B cell (primary cell): Measurements from ENCODE around the gene KLHL30. TPM values are rescaled to one million over a fixed set of nuclear protein-coding genes. Genes with fewer than 3 reads are reported as not detected.

ENCODE experiments used
- ATAC-seq: fragments of 200-7000 bp; cut with Tn5 transposase; one replicate; pipeline ENCODE4 v1.10.0; 2021; ENCODE audit warnings: low read depth, mild to moderate bottlenecking, moderate number of reproducible peaks, moderate library complexity
- CTCF ChIA-PET: fragments of 350-600 bp; sonication (Branson Sonifier 250); formaldehyde crosslinking; loops from one replicate; lab custom pipeline; 2021; ENCODE audit warnings: antibody characterized with exemption, inconsistent platforms; lab: Charles Lee
- POLR2A ChIA-PET: fragments of 350-600 bp; sonication (Branson Sonifier 250); formaldehyde crosslinking; loops from one replicate; lab custom pipeline; 2021; ENCODE audit warnings: antibody characterized with exemption; lab: Charles Lee
- DNase-seq: peaks from one replicate; pipeline ENCODE4 v3.0.0; 2013
- H2AFZ ChIP-seq: 2 replicates; pipeline ENCODE4 v1.6.1; 2012; ENCODE audit warnings: mild to moderate bottlenecking, low read depth, low read length; ENCODE audit not compliant: insufficient read depth, poor library complexity, severe bottlenecking
- H3K27ac ChIP-seq, 2 donors: 1 replicate in 1 of 2; 2 replicates in 1 of 2; pipeline ENCODE4 v1.5.1; 2012 to 2013; ENCODE audit warnings: low read length in 2 of 2, mild to moderate bottlenecking in 2 of 2, moderate library complexity in 1 of 2
- H3K27me3 ChIP-seq, 4 experiments: fragments of 200-600 bp in 1 of 4; sonication (generic) in 1 of 4; replicated peaks in 1 of 4; 1 replicate in 2 of 4; 2 replicates in 2 of 4; pipeline versions ENCODE4 v1.6.1 to v1.7.0; 2013 to 2016; ENCODE audit warnings: low read length in 3 of 4, mild to moderate bottlenecking in 2 of 4, mixed read lengths in 1 of 4, moderate library complexity in 1 of 4; ENCODE audit not compliant: insufficient read depth in 4 of 4, control insufficient read depth in 3 of 4; ENCODE audit errors: control extremely low read depth in 1 of 4
- H3K36me3 ChIP-seq, 2 experiments: replicated peaks in 1 of 2; 1 replicate in 1 of 2; 2 replicates in 1 of 2; pipeline versions ENCODE4 v1.6.1 to v1.7.1; 2013; ENCODE audit warnings: low read length in 1 of 2; ENCODE audit not compliant: insufficient read depth in 2 of 2, control insufficient read depth in 1 of 2; ENCODE audit errors: control extremely low read depth in 1 of 2, extremely low read depth in 1 of 2
- H3K4me1 ChIP-seq, 2 donors: fragments of 200-600 bp in 1 of 2; sonication (generic) in 1 of 2; 1 replicate in 1 of 2; 2 replicates in 1 of 2; pipeline versions ENCODE4 v1.5.1 to v1.6.1; 2013 to 2017; ENCODE audit warnings: low read length in 2 of 2; ENCODE audit not compliant: control insufficient read depth in 2 of 2, insufficient read depth in 2 of 2
- H3K4me2 ChIP-seq: replicated peaks from 2 replicates; pipeline ENCODE3; 2012; ENCODE audit warnings: mild to moderate bottlenecking, low read depth, low read length; ENCODE audit not compliant: poor library complexity, severe bottlenecking
- H3K4me3 ChIP-seq, 5 experiments: fragments of 200-600 bp in 1 of 5; sonication (generic) in 1 of 5; 1 replicate in 3 of 5; 2 replicates in 2 of 5; pipeline versions ENCODE4 v1.5.1 to v1.7.0; 2011 to 2016; ENCODE audit warnings: low read length in 4 of 5, mild to moderate bottlenecking in 4 of 5, low read depth in 2 of 5, control low read depth in 1 of 5, moderate library complexity in 1 of 5; ENCODE audit not compliant: insufficient read depth in 1 of 5; ENCODE audit errors: control extremely low read depth in 1 of 5, extremely low read depth in 1 of 5
- H3K79me2 ChIP-seq: fragments of 200-600 bp; sonication (generic); one replicate; pipeline ENCODE4 v1.6.0; 2016; ENCODE audit warnings: low read length; ENCODE audit not compliant: control insufficient read depth, insufficient read depth
- H3K9ac ChIP-seq: fragments of 200-600 bp; sonication (generic); 2 replicates; pipeline ENCODE4 v1.6.1; 2017; ENCODE audit warnings: mild to moderate bottlenecking, low read length, moderate library complexity
- H3K9me3 ChIP-seq, 3 donors: one replicate each; pipeline versions ENCODE4 v1.6.1 to v1.7.1; 2013; ENCODE audit warnings: low read length in 2 of 3; ENCODE audit not compliant: control insufficient read depth in 2 of 3, insufficient read depth in 1 of 3; ENCODE audit errors: control extremely low read depth in 1 of 3
- H4K20me1 ChIP-seq: 2 replicates; pipeline ENCODE4 v1.6.0; 2012; ENCODE audit warnings: mild to moderate bottlenecking, low read length; ENCODE audit not compliant: insufficient read depth, control insufficient read depth, poor library complexity, severe bottlenecking
- H3K27ac Mint-ChIP-seq: one replicate; pipeline ENCODE4 v1.8.0; 2021; ENCODE audit warnings: mixed read lengths
- H3K27me3 Mint-ChIP-seq: one replicate; pipeline ENCODE4 v1.8.0; 2021; ENCODE audit warnings: mixed read lengths
- H3K4me1 Mint-ChIP-seq: one replicate; pipeline ENCODE4 v1.8.0; 2021; ENCODE audit warnings: mixed read lengths
- H3K4me3 Mint-ChIP-seq: one replicate; pipeline ENCODE4 v1.8.0; 2021; ENCODE audit warnings: mixed read lengths
- H3K9me3 Mint-ChIP-seq: one replicate; pipeline ENCODE4 v1.8.0; 2022; ENCODE audit warnings: mixed read lengths; ENCODE audit not compliant: insufficient read depth
- CTCF ChIP-seq: fragments of 200-600 bp; IDR thresholded peaks from one replicate; pipeline ENCODE4 v1.8.0; 2022; ENCODE audit warnings: antibody characterized with exemption, mild to moderate bottlenecking
- EZH2 ChIP-seq: IDR thresholded peaks from 2 replicates; pipeline ENCODE4 v1.6.1; 2012; ENCODE audit warnings: borderline replicate concordance, low read depth, mild to moderate bottlenecking, moderate library complexity, low read length; ENCODE audit not compliant: insufficient read depth, poor library complexity, severe bottlenecking
- WGBS: methylation state at CpG from one replicate; pipeline ENCODE4 v1.1.5; 2013; ENCODE audit warnings: missing lambda C conversion rate; ENCODE audit not compliant: insufficient coverage; 5-methylcytosine and 5-hydroxymethylcytosine counted together
- intact Hi-C: fragments of 100-400 bp; cut with micrococcal nuclease; formaldehyde crosslinking; loops from one replicate; pipeline ENCODE4 v1.10.0; 2022
- polyA plus RNA-seq: library from polyadenylated mRNA; depleted of rRNA; stranded (reverse); fragments of >200 nt; gene quantifications from 2 replicates; pipeline ENCODE4 v1.2.3, GENCODE V29; 2012
- total RNA-seq, 2 donors: library from RNA; stranded (reverse); fragments of 120-200 nt in 1 of 2; gene quantifications; 1 replicate in 1 of 2; 2 replicates in 1 of 2; pipeline versions ENCODE4 v1.2.3 to v1.2.4, GENCODE V29; 2013 to 2022

The KLHL30 gene
- total and polyA plus RNA-seq, 2 donors (not counting 1 experiment from before 2014, with no cell fraction given): not detected

DNA sequence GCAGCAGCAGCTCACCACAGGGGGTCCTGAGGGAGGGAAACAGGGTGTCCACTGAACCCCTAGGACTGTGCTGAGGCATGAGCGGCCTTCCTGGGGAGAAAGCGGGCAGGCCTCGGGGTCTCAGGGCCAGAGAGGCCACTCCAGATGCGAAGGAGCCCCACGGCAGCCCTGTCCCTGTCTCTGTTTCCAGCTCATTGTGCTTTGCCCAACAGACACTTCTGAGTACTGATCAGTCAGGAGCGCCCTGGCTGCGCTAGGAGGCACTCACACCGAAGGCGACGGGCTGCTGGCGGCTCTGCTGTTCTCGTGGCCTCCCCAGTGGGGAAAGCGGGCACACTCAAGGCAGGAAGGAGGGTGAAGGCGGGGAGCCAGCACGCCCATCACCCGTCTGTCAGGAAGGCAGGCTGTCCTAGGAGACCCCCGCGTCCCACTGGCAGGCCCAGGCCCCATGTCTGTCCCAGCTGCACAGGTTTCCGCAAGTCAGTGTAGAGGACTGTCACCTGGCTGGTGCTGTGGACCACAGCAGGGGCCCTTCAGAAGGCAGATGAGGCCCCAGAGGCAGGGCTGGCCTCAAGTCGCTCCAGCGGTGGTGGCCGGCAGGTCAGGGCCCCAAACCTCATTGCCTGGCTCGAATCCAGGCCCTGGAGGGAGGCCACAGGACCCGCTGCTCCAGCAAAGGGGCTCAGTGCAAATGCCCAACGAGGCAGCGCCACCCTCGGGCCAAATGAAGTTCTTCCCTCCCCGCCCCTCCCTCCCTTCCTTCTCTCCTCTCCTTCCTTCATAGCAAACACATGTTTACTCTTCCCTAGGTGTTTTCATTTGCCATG lies 31.6 kb upstream of the KLHL30 start:
- no peaks in the 10 kb centered on the region for H3K9me3 Mint-ChIP-seq
- POLR2A ChIA-PET: interaction anchor here (0.6 to 1.2 kb wide), 3 partner anchors 8 to 290 kb away, joined by 4 to 5 read pairs (median 5); no protein-coding TSS in a partner anchor
- TF ChIP-seq CTCF (peak; percentile 60), EZH2 (no peak)
- Histone ChIP-seq H3K36me3 (no peaks in the 10 kb centered on the region), H4K20me1 (no peaks in the 10 kb centered on the region), H3K27me3 (no peaks in the 10 kb centered on the region), H3K9ac (peak overlapping the region; percentile 59), H3K4me3 (peak overlapping the region in 4 of 5 experiments; percentile 26 to 62 (median 34)), H2AFZ (peak overlapping the region; percentile 70), H3K27ac (peak overlapping the region; percentile 55 to 71), H3K4me2 (peak overlapping the region; percentile 81), H3K9me3 (peaks cover 0 to 9% (median 0%) of the 10 kb centered on the region in 3 donors), H3K79me2 (no peaks in the 10 kb centered on the region), H3K4me1 (peaks cover 35 to 45% of the 10 kb centered on the region in 2 donors)
- DNase-seq (peak; percentile 37), ATAC-seq (peak; percentile 1)
- intact Hi-C loops: loop anchor here (1.0 to 2.0 kb wide), 2 partner anchors 9 to 46 kb away; partner anchors contain the start of gene SCLY
- H3K27me3 Mint-ChIP-seq: no peaks in the 10 kb centered on the region
- H3K4me1 Mint-ChIP-seq: peaks cover 29% of the 10 kb centered on the region
- peak overlapping the region; percentile 92 for H3K27ac Mint-ChIP-seq
- peak overlapping the region; percentile 94 for H3K4me3 Mint-ChIP-seq
- 73% methylated on average over 24 of the region's 28 CpGs for WGBS
- CTCF ChIA-PET: interaction anchor here (1.0 to 1.9 kb wide), 2 partner anchors 177 to 249 kb away, joined by 3 to 8 read pairs; no protein-coding TSS in a partner anchor
